GM13977 (cell line): ENCODE measurements around the gene OPHN1.
"Not testable (repeated sequence)": the region's sequence is repeated elsewhere in the genome, so short reads cannot be mapped to it uniquely, and the experiment has no call there.

Experiments
- DNase-seq: peaks from one replicate; pipeline ENCODE4 v3.0.0; 2012; ENCODE audit warnings: low spot score
- CTCF ChIP-seq: IDR thresholded peaks from 2 replicates; pipeline ENCODE4 v1.5.1; 2012; ENCODE audit warnings: mild to moderate bottlenecking, control low read depth; ENCODE audit not compliant: insufficient read depth; ENCODE audit errors: extremely low read depth, missing control alignments
- in situ Hi-C: fragments of 300-500 bp; cut with MboI; formaldehyde crosslinking; loops from one replicate; pipeline ENCODE4 v1.12.0; 2022; ENCODE audit warnings: low sequenced_read_pairs, low pct_unique_long_range_greater_than_20kb, mixed read lengths, inconsistent platforms; ENCODE audit not compliant: unreplicated experiment

The OPHN1 gene

GRCh38 chrX:68284281-68284904 lies 148.9 kb downstream of the OPHN1 start:
- no peak for TF ChIP-seq CTCF
- no peak for DNase-seq
- in situ Hi-C loops: no loop called here

GRCh38 chrX:68273887-68274286 lies 159.4 kb downstream of the OPHN1 start:
- no peak for DNase-seq
- in situ Hi-C loops: no loop called here
- TF ChIP-seq CTCF: no peak

- in situ Hi-C loops, DNase-seq: not testable (repeated sequence)
These were observed 168.5 kb downstream of the OPHN1 start for GRCh38 chrX:68264793-68265192.

- in situ Hi-C loops: no loop called here
- DNase-seq: no peak
- no peak for TF ChIP-seq CTCF
These were observed 172.1 kb downstream of the OPHN1 start for GRCh38 chrX:68261060-68261672.

- in situ Hi-C loops: no loop called here
- no peak for TF ChIP-seq CTCF
These were observed 176.3 kb downstream of the OPHN1 start for GRCh38 chrX:68256990-68257389.

GRCh38 chrX:68254738-68255645 lies 178.3 kb downstream of the OPHN1 start:
- in situ Hi-C loops: no loop called here
- no peak for TF ChIP-seq CTCF

More at GRCh38 chrX:68256990-68257389, 176.3 kb downstream of the OPHN1 start:
- no peak for DNase-seq

GRCh38 chrX:68252664-68253063 lies 180.6 kb downstream of the OPHN1 start:
- no peak for TF ChIP-seq CTCF
- no peak for DNase-seq
- in situ Hi-C loops: no loop called here

More at GRCh38 chrX:68254738-68255645, 178.3 kb downstream of the OPHN1 start:
- no peak for DNase-seq
